Hematopoietic multipotent progenitor cell treated with erythropoietin and hydrocortisone succinate and interleukin-3 and kit ligand, for 6 days (in vitro differentiated cells): ENCODE measurements around the gene DAG1.
"Not testable (repeated sequence)": the region's sequence is repeated elsewhere in the genome, so short reads cannot be mapped to it uniquely, and the experiment has no call there.

Experiments
- DNase-seq: peaks from one replicate; pipeline ENCODE4 v3.0.0-alpha.2; 2015

Gene DAG1

GRCh38 chr3:49470714-49471420 lies 800 bp downstream of the DAG1 start:
- peak; percentile 43 for DNase-seq

GRCh38 chr3:49471856-49472495 lies 1.9 kb downstream of the DAG1 start:
- peak; percentile 82 for DNase-seq

- DNase-seq: peak; percentile 52
Observed at GRCh38 chr3:49476563-49476962, 6.5 kb downstream of the DAG1 start.

- peak; percentile 1 for DNase-seq
Observed at GRCh38 chr3:49482766-49483165, 12.7 kb downstream of the DAG1 start.

GRCh38 chr3:49484471-49484870 lies 14.4 kb downstream of the DAG1 start:
- DNase-seq: peak; percentile 0

- no peak for DNase-seq
Observed at GRCh38 chr3:49489247-49489646, 19.2 kb downstream of the DAG1 start.

- no peak for DNase-seq
Observed at GRCh38 chr3:49492969-49493368, 22.9 kb downstream of the DAG1 start.

DNA sequence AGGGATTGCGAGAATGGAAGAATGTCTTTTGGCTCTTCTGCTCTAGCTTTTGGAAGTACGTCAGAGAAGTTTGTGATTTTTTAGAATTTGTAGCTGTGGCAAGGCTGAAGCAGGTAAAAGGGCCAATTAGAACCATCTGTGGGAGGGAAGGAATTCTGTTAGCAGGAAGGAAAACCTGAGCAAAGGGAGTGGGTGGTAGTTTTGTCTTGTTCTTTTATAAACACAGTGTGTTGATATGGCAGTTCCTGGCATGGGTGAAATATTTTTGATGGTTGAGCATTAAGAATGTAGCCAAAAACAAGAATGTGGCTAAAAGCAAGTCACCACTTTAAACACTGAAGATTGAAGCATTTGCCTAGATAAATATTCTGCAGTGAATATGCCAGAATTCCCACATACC lies 23.8 kb downstream of the DAG1 start:
- DNase-seq: no peak

DNA sequence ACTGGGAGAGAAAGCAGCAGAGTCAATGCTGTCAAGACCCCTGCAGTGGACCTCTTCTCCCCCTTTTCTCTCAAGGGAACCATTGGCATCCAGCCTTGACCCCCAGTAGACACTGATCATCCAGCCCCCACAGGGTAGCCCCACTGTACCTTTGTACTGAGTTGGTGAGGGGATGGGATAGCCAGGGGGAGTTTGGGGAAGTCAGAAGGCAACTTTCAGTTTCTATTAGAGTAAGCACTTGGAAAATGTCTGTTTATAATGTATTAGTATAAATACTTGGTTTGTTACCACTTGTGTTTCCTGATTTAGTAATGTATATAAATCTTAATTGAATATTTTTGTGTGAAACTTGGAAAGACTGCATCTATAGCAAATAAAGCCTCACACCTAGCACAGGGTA lies 25.0 kb downstream of the DAG1 start:
- no peak for DNase-seq

DNA sequence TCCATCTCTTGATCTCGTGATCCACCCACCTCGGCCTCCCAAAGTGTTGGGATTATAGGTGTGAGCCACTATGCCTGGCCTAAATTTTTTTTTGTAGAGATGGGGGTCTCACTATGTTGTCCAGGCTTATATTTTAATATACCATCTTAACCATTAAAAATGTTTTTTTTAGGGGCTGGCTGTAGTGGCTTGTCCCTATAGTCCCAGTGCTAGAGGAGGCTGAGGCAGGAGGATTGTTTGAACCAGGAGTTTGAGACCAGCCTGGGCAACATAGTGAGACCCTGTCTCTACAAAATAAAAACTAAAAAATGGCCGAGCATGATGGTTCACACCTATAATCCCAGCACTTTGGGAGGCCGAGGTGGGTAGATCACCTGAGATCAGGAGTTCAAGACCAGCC lies 26.8 kb downstream of the DAG1 start:
- DNase-seq: not testable (repeated sequence)

DNA sequence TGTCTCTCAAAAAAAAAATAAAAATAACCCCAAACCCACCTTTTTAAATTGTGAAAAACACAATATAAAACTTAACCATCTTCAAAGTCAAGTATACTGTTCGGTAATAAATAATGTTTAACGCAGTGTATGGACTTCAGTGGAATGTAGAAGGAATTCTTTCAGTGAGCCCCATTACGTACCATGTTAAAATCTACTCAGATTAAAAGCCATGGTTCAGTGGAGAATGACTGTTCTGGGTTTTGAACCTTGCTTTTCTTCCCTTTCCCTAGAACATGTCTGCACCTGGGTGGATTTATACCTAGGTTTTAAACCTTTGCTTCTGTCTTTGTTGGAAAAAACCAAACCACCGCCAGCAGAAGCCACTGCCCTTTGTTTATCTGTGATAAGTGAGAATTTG lies 27.5 kb downstream of the DAG1 start:
- DNase-seq: no peak

- no peak for DNase-seq
Observed at GRCh38 chr3:49498239-49498638, 28.2 kb downstream of the DAG1 start.

GRCh38 chr3:49498648-49499047 lies 28.6 kb downstream of the DAG1 start:
- DNase-seq: no peak

GRCh38 chr3:49500205-49500731 lies 30.2 kb downstream of the DAG1 start:
- peak; percentile 45 for DNase-seq

DNA sequence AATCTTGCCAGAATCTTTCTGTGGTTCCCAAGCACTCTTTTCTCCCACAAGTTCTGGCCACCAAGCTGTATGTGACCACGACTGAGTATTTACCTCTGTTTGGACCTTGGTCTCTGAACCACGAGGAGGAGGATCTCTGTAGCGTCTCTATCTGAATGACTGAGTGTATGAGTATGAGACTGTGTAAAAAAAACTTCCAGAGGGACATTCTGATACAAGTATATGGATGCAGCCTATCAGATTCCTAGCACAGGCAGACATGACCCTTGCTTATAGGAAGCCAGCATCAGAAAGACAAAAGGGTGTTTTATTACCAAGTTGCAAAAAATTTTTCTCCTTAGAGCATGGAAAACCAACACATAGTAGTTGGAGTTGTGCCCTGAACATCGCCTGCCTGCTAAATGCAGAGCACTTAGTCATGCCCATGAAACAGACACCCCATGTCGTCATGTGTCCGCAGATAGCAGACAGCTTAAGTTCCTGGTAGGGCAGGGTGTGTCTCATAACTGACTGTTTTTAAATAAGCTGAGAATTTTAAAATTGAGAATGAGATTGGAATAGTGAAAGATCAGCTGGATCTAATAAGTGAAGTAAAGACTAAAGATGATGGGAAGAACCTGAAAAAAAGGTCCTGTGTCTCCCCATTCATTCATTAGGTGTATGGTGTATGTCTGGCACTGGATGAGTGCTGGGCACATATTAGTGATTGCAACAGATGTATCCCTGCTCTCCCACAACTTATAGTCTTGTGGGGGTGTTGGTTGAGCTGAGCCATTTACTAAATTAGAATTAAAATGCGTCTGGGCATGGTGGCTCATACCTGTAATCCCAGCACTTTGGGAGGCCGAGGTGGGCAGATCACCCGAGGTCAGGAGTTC lies 30.9 kb downstream of the DAG1 start:
- DNase-seq: peak; percentile 96

DNA sequence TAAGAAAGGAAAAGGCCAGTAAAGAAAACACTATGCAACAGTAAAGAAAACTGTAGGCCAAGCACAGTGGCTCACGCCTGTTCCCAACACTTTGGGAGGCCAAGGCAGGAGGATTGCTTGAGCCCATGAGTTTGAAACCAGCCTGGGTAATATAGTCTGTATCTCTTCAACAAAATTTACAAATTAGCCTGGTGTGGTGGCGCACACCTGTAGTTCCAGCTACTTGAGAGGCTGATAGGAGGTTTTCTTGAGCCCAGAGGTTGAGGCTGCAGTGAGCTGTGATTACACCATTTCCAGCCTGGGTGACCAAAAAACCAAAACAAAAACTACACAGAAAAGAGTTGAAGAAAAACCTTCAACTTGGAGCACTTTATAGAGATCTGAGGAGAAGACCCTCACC lies 31.8 kb downstream of the DAG1 start:
- no peak for DNase-seq

DNA sequence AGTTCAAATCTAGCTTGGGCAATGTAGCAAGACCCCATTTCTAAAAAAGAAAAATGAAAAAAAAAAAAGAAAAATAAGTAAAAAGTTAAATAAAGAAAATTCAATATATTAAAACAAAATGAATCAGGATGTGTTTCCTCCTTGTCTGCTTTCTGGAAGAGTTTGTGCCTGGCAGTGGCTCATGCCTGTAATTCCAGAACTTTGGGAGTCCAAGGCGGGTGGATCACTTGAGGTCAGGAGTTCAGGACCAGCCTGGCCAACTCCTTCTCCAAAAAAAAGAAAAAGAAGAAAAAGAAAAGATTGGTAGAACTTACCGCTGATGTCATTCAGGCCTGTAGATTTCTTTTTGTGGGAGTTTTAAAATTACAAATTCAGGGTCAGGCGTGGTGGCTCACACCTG lies 36.8 kb downstream of the DAG1 start:
- DNase-seq: no peak

- no peak for DNase-seq
Observed at GRCh38 chr3:49509028-49509561, 39.0 kb downstream of the DAG1 start.

GRCh38 chr3:49511639-49512038 lies 41.6 kb downstream of the DAG1 start:
- DNase-seq: no peak

DNA sequence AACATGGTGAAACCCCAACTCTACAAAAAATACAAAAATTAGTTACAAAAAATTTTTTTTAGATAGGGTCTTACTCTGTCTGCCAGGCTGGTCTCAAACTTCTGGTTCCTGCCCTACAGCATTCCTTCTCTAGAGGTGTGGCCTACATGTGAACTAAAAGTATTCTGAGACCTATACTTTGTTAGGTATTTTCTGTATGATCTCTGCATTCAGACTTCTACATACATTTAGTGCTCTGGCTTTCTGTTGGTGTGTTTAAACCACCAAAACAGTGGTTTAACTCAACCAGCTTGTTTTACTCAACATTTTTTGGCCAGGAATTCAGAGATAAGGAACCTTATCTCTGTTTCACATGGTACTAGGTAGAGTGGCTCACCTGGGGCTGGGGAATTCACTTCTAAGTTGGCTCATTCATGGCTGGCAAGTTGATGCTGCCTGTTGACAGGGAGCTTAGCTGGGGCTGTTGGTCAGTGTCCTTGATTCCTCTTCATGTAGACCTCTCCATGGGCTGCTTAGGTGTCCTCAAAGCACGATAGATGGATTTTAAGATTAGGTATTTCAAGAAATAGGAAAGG lies 42.8 kb downstream of the DAG1 start:
- DNase-seq: no peak

GRCh38 chr3:49513494-49514124 lies 43.5 kb downstream of the DAG1 start:
- DNase-seq: no peak

DNA sequence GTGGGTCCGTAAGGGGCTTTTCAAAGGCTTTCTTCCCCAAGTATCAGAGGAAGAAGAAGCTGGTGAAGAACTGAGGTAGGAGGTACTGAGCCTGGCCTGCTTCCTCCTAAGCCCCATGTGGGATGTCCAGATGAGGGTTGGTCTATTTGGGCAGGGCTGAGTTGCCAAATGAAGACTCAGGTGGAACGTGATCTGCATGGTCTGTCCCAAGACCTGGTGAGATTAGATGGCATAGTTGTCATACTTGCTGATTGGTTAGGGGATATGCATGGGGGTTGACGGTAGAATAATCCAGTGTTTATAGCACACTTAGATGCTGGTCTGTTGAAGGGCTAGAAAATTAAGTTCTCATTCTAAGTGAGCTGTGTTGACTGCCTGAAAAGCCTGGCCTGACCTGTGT lies 47.9 kb downstream of the DAG1 start:
- DNase-seq: no peak
